Sigmoid colon (tissue), 4 donors: Measurements from ENCODE around the gene PLXNA4.

ENCODE experiments used
- CTCF ChIP-seq, 4 experiments: fragments of 450-650 bp in 3 of 4; fragments of 200-600 bp in 1 of 4; IDR thresholded peaks; one replicate each; pipeline ENCODE4 v1.5.1; 2016 to 2019; ENCODE audit warnings: antibody characterized with exemption in 4 of 4, mild to moderate bottlenecking in 3 of 4, moderate library complexity in 2 of 4
- EP300 ChIP-seq, 4 donors: sonication (generic); formaldehyde crosslinking; IDR thresholded peaks; one replicate each; pipeline ENCODE4 v1.6.1; 2017; ENCODE audit warnings: antibody characterized with exemption in 4 of 4
- POLR2A ChIP-seq, 2 donors: fragments of 450-650 bp; IDR thresholded peaks; one replicate each; pipeline ENCODE4 v1.6.1; 2016; ENCODE audit warnings: antibody characterized with exemption in 2 of 2, mild to moderate bottlenecking in 2 of 2, moderate library complexity in 2 of 2

- TF ChIP-seq POLR2A (IDR thresholded peaks at IDR 0.05) (no peak), CTCF (IDR thresholded peaks at IDR 0.05) (no peak), EP300 (IDR thresholded peaks at IDR 0.05) (no peak)
Measured at GRCh38 chr7:132290021-132290420, 286.2 kb downstream of the PLXNA4 start.
